ENCODE results near the gene MUCL3.
"Not testable (repeated sequence)": the region's sequence is repeated elsewhere in the genome, so short reads cannot be mapped to it uniquely, and the experiment has no call there.

DNA sequence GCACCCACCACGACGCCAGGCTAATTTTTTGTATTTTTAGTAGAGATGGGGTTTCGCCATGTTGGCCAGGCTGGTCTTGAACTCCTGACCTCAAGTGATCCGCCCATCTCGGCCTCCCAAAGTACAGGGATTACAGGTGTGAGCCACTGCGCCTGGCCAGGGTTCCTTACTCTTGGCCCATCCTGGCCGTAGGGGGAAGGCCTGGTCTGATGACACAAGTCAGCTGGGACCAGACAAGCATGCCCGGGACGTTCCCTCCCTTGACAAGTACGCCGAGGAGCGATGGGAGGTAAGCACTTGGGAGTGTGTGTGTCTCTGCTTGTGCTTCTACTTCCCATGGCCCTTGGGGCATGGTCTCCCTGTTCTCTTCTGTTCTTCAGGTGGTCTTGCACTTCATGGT lies 30.3 kb upstream of the MUCL3 start:
- TF ChIP-seq, protein P1, sequence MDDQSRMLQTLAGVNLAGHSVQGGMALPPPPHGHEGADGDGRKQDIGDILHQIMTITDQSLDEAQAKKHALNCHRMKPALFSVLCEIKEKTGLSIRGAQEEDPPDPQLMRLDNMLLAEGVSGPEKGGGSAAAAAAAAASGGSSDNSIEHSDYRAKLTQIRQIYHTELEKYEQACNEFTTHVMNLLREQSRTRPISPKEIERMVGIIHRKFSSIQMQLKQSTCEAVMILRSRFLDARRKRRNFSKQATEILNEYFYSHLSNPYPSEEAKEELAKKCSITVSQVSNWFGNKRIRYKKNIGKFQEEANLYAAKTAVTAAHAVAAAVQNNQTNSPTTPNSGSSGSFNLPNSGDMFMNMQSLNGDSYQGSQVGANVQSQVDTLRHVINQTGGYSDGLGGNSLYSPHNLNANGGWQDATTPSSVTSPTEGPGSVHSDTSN (IDR thresholded peaks at IDR 0.05) = not testable (repeated sequence)
- TF ChIP-seq, protein P2, sequence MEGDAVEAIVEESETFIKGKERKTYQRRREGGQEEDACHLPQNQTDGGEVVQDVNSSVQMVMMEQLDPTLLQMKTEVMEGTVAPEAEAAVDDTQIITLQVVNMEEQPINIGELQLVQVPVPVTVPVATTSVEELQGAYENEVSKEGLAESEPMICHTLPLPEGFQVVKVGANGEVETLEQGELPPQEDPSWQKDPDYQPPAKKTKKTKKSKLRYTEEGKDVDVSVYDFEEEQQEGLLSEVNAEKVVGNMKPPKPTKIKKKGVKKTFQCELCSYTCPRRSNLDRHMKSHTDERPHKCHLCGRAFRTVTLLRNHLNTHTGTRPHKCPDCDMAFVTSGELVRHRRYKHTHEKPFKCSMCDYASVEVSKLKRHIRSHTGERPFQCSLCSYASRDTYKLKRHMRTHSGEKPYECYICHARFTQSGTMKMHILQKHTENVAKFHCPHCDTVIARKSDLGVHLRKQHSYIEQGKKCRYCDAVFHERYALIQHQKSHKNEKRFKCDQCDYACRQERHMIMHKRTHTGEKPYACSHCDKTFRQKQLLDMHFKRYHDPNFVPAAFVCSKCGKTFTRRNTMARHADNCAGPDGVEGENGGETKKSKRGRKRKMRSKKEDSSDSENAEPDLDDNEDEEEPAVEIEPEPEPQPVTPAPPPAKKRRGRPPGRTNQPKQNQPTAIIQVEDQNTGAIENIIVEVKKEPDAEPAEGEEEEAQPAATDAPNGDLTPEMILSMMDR (IDR thresholded peaks at IDR 0.05) = not testable (repeated sequence)
- TF ChIP-seq RAD21 (IDR thresholded peaks at IDR 0.05; ENCODE audit: low read length); RFX5 (IDR thresholded peaks at IDR 0.05; ENCODE audit: low read length); POLR2AphosphoS5 (IDR thresholded peaks at IDR 0.05; ENCODE audit: low read depth, low read length); MXI1 (IDR thresholded peaks at IDR 0.05; ENCODE audit: low read depth, low read length); TAF1 (IDR thresholded peaks at IDR 0.05; ENCODE audit: borderline replicate concordance, low read depth, low read length); YY1 (IDR thresholded peaks at IDR 0.05; ENCODE audit: low read depth); EZH2phosphoT487 (IDR thresholded peaks at IDR 0.05; ENCODE audit: borderline replicate concordance, low read depth); SIN3A (IDR thresholded peaks at IDR 0.05; ENCODE audit: borderline replicate concordance, low read depth, low read length); FOXJ3 (CRISPR knock-in tag; IDR thresholded peaks at IDR 0.05): not testable (repeated sequence)
